IMR-90 (cell line): ENCODE results near the gene CYFIP2. TPM values are rescaled to one million over a fixed set of nuclear protein-coding genes. Genes with fewer than 3 reads are reported as not detected.

Source experiments
- ATAC-seq: fragments of 200-7000 bp; cut with Tn5 transposase; 2 replicates; pipeline ENCODE4 v1.9.1; 2020; ENCODE audit warnings: low read depth, mild to moderate bottlenecking, moderate library complexity
- BruUV-seq: library from RNA; stranded (reverse); fragments of 400-500 nt; replicated peaks from 2 replicates; lab custom pipeline; 2021; lab: Mats Ljungman, UMichigan
- CTCF ChIA-PET: fragments of 300-600 bp; formaldehyde crosslinking; extraction: SDS; loops from one replicate; lab custom pipeline; 2021; ENCODE audit warnings: antibody characterized with exemption; lab: Yijun Ruan, JAX
- POLR2A ChIA-PET: fragments of 300-600 bp; sonication (Branson Sonifier 250); formaldehyde crosslinking; loops from one replicate; lab custom pipeline; 2022; ENCODE audit warnings: antibody characterized with exemption; ENCODE audit not compliant: unreplicated experiment; lab: Charles Lee
- DNase-seq: peaks from one replicate; pipeline ENCODE4 v3.0.0; 2013
- H2AFZ ChIP-seq: replicated peaks from 2 replicates; pipeline ENCODE3; 2013; ENCODE audit warnings: low read length, mild to moderate bottlenecking; ENCODE audit not compliant: poor library complexity
- H2AK5ac ChIP-seq: 2 replicates; pipeline ENCODE4 v1.6.1; 2013; ENCODE audit warnings: low read depth, low read length, inconsistent platforms
- H2AK9ac ChIP-seq: replicated peaks from 2 replicates; pipeline ENCODE3; 2013; ENCODE audit warnings: mild to moderate bottlenecking, low read depth, low read length, moderate library complexity; ENCODE audit not compliant: poor library complexity
- H2BK120ac ChIP-seq: 2 replicates; pipeline ENCODE4 v1.6.1; 2013; ENCODE audit warnings: low read depth, low read length, inconsistent platforms
- H2BK15ac ChIP-seq: 3 replicates; pipeline ENCODE4 v1.6.1; 2013; ENCODE audit warnings: low read depth, low read length, inconsistent platforms
- H2BK20ac ChIP-seq: 2 replicates; pipeline ENCODE4 v1.6.1; 2013; ENCODE audit warnings: low read depth, mild to moderate bottlenecking, inconsistent platforms, low read length, moderate library complexity
- H2BK5ac ChIP-seq: 2 replicates; pipeline ENCODE4 v1.6.1; 2013; ENCODE audit warnings: mild to moderate bottlenecking, low read depth, low read length, inconsistent platforms; ENCODE audit not compliant: poor library complexity, severe bottlenecking
- H3K14ac ChIP-seq: replicated peaks from 2 replicates; pipeline ENCODE4 v1.6.1; 2013; ENCODE audit warnings: low read depth, low read length, inconsistent platforms
- H3K18ac ChIP-seq: 2 replicates; pipeline ENCODE4 v1.6.1; 2013; ENCODE audit warnings: low read depth, low read length, control low read depth
- H3K23ac ChIP-seq: 2 replicates; pipeline ENCODE4 v1.6.1; 2013; ENCODE audit warnings: low read depth, low read length, inconsistent platforms
- H3K27ac ChIP-seq: 2 replicates; pipeline ENCODE4 v1.5.1; 2013; ENCODE audit warnings: mild to moderate bottlenecking, control low read depth, low read length; ENCODE audit not compliant: insufficient read depth
- H3K27me3 ChIP-seq: 2 replicates; pipeline ENCODE4 v1.6.1; 2013; ENCODE audit warnings: low read length; ENCODE audit not compliant: control insufficient read depth, insufficient read depth
- H3K36me3 ChIP-seq: 2 replicates; pipeline ENCODE4 v1.6.1; 2013; ENCODE audit warnings: low read length, mixed read lengths; ENCODE audit not compliant: control insufficient read depth, insufficient read depth
- H3K4ac ChIP-seq: 2 replicates; pipeline ENCODE4 v1.6.1; 2013; ENCODE audit warnings: low read depth, low read length, inconsistent platforms
- H3K4me1 ChIP-seq: 2 replicates; pipeline ENCODE4 v1.6.1; 2013; ENCODE audit warnings: low read length, mixed read lengths; ENCODE audit not compliant: control insufficient read depth, insufficient read depth
- H3K4me2 ChIP-seq: 2 replicates; pipeline ENCODE4 v1.6.1; 2013; ENCODE audit warnings: low read depth, mild to moderate bottlenecking, control low read depth, low read length, moderate library complexity
- H3K4me3 ChIP-seq: 2 replicates; pipeline ENCODE4 v1.5.1; 2013; ENCODE audit warnings: low read depth, mild to moderate bottlenecking, control low read depth, low read length, moderate library complexity; ENCODE audit not compliant: insufficient read depth
- H3K56ac ChIP-seq: 2 replicates; pipeline ENCODE4 v1.6.1; 2013; ENCODE audit warnings: low read length, inconsistent platforms; ENCODE audit not compliant: insufficient read depth; ENCODE audit errors: extremely low read depth
- H3K79me1 ChIP-seq, 2 experiments: 2 replicates each; pipeline ENCODE4 v1.6.1; 2013; ENCODE audit warnings: low read length in 2 of 2, inconsistent platforms in 1 of 2, low read depth in 1 of 2
- H3K9ac ChIP-seq: 2 replicates; pipeline ENCODE4 v1.6.1; 2013; ENCODE audit warnings: low read depth, low read length, control low read depth
- H3K9me1 ChIP-seq: 2 replicates; pipeline ENCODE4 v1.6.1; 2013; ENCODE audit warnings: low read length, inconsistent platforms; ENCODE audit not compliant: insufficient read depth
- H3K9me3 ChIP-seq: 2 replicates; pipeline ENCODE4 v1.6.1; 2013; ENCODE audit warnings: low read length; ENCODE audit not compliant: control insufficient read depth, insufficient read depth
- H4K20me1 ChIP-seq: 2 replicates; pipeline ENCODE4 v1.6.1; 2013; ENCODE audit warnings: low read length, inconsistent platforms; ENCODE audit not compliant: insufficient read depth
- H4K5ac ChIP-seq: 2 replicates; pipeline ENCODE4 v1.6.1; 2013; ENCODE audit warnings: mild to moderate bottlenecking, low read depth, low read length, control low read depth
- H4K8ac ChIP-seq, 2 experiments: 2 replicates each; pipeline ENCODE4 v1.6.1; 2013; ENCODE audit warnings: low read depth in 2 of 2, low read length in 2 of 2, control low read depth in 1 of 2, inconsistent platforms in 1 of 2
- H4K91ac ChIP-seq: 2 replicates; pipeline ENCODE4 v1.6.1; 2013; ENCODE audit warnings: low read depth, low read length, inconsistent platforms; ENCODE audit not compliant: insufficient read depth
- BHLHE40 ChIP-seq: fragments of 150-350 bp; IDR thresholded peaks from 2 replicates; pipeline ENCODE4 v1.6.1; 2016; ENCODE audit warnings: mild to moderate bottlenecking, low read depth, low read length
- CEBPB ChIP-seq: IDR thresholded peaks from 2 replicates; pipeline ENCODE4 v1.6.1; 2012; ENCODE audit warnings: low read depth, low read length, improper control_type of control experiment
- CHD1 ChIP-seq: IDR thresholded peaks from 2 replicates; pipeline ENCODE4 v1.6.1; 2012; ENCODE audit warnings: low read depth, low read length, improper control_type of control experiment
- CTCF ChIP-seq: conservative IDR thresholded peaks from 2 replicates; pipeline ENCODE4 v1.5.1; 2012; ENCODE audit warnings: mild to moderate bottlenecking, low read depth, low read length, improper control_type of control experiment
- ELK1 ChIP-seq: fragments of 150-350 bp; IDR thresholded peaks from 2 replicates; pipeline ENCODE4 v1.6.1; 2016; ENCODE audit warnings: low read depth, mild to moderate bottlenecking, low read length, moderate library complexity, borderline replicate concordance
- FOS ChIP-seq: fragments of 150-350 bp; IDR thresholded peaks from 2 replicates; pipeline ENCODE4 v1.6.1; 2016; ENCODE audit warnings: low read depth, low read length
- MAFK ChIP-seq: IDR thresholded peaks from 2 replicates; pipeline ENCODE4 v1.6.1; 2012; ENCODE audit warnings: low read depth, low read length, improper control_type of control experiment
- MAZ ChIP-seq: IDR thresholded peaks from 2 replicates; pipeline ENCODE4 v1.6.1; 2012; ENCODE audit warnings: low read depth, mild to moderate bottlenecking, low read length, improper control_type of control experiment, moderate library complexity, borderline replicate concordance
- MXI1 ChIP-seq: IDR thresholded peaks from 2 replicates; pipeline ENCODE4 v1.6.1; 2012; ENCODE audit warnings: low read depth, mild to moderate bottlenecking, low read length, moderate library complexity, borderline replicate concordance
- NFE2L2 ChIP-seq: fragments of 150-350 bp; IDR thresholded peaks from 2 replicates; pipeline ENCODE4 v1.6.1; 2016; ENCODE audit warnings: low read depth, mild to moderate bottlenecking, low read length
- POLR2A ChIP-seq: IDR thresholded peaks from 2 replicates; pipeline ENCODE4 v1.6.1; 2012; ENCODE audit warnings: mild to moderate bottlenecking, low read depth, low read length
- RAD21 ChIP-seq: IDR thresholded peaks from 2 replicates; pipeline ENCODE4 v1.6.1; 2012; ENCODE audit warnings: low read length, improper control_type of control experiment
- RCOR1 ChIP-seq: IDR thresholded peaks from 2 replicates; pipeline ENCODE4 v1.6.1; 2012; ENCODE audit warnings: mild to moderate bottlenecking, low read length, improper control_type of control experiment; ENCODE audit not compliant: insufficient replicate concordance
- RFX5 ChIP-seq: IDR thresholded peaks from 2 replicates; pipeline ENCODE4 v1.8.0; 2012; ENCODE audit warnings: low read depth, mild to moderate bottlenecking, low read length, moderate library complexity
- SMC3 ChIP-seq: fragments of 150-350 bp; IDR thresholded peaks from 2 replicates; pipeline ENCODE4 v1.6.1; 2016; ENCODE audit warnings: low read depth, mild to moderate bottlenecking, antibody characterized with exemption, low read length, moderate library complexity
- USF2 ChIP-seq: fragments of 150-350 bp; IDR thresholded peaks from 2 replicates; pipeline ENCODE4 v1.6.1; 2017; ENCODE audit warnings: mild to moderate bottlenecking, antibody characterized with exemption, low read length, low read depth
- WGBS, 2 experiments: methylation state at CpG; one replicate each; pipeline versions ENCODE4 v1.1.5 to v1.1.7; 2013; ENCODE audit warnings: missing lambda C conversion rate in 2 of 2; ENCODE audit not compliant: insufficient read length in 1 of 2; ENCODE audit errors: extremely low coverage in 2 of 2; 5-methylcytosine and 5-hydroxymethylcytosine counted together
- dilution Hi-C: fragments of 300-500 bp; cut with HindIII; formaldehyde crosslinking; loops from one replicate; pipeline ENCODE4 v1.14.3; 2018; ENCODE audit warnings: low sequenced_read_pairs; ENCODE audit not compliant: unreplicated experiment
- in situ Hi-C: fragments of 300-500 bp; cut with MboI; formaldehyde crosslinking; loops from 3 replicates; pipeline ENCODE4 v1.14.3; 2019; ENCODE audit warnings: low sequenced_read_pairs, inconsistent platforms, mixed read lengths
- intact Hi-C: fragments of 100-400 bp; cut with micrococcal nuclease; formaldehyde crosslinking; loops from 2 replicates; pipeline ENCODE4 v1.10.0; 2022
- polyA plus RNA-seq, 3 experiments: library from polyadenylated mRNA; depleted of rRNA; stranded (reverse); fragments of >200 nt; gene quantifications; 2 replicates each; pipeline ENCODE4 v1.2.3, GENCODE V29; 2012; ENCODE audit warnings: low replicate concordance in 1 of 3
- total RNA-seq: library from RNA; depleted of rRNA; stranded (reverse); fragments of >200 nt; gene quantifications from 2 replicates; pipeline ENCODE4 v1.2.3, GENCODE V29; 2012

CYFIP2 gene
- total and polyA plus RNA-seq, 2 of the 4 experiments (the other 2 are of a cell fraction), result 6.8 to 13.4 TPM

DNA sequence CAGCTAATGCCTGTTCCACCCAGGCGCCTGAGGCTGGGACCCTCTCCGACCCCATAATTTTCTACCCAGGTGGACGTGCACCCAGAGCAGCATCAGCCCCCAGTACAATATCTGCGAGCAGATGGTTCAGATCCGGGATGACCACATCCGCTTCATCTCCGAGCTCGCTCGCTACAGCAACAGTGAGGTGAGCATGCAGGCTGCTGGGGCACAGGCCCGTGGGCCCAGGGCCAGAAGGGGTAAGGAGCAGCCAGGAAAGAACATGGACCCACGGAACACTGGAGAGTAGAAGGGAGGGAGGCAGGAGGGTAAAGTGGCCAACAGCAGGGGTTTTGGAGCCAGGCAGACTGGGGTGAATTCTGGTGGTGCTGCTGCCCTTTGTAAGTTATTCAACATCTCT is 45.7 kb downstream of the CYFIP2 start:
- H3K27ac ChIP-seq, result no peak overlapping the region
- H2AFZ ChIP-seq, result no peak overlapping the region
- CTCF ChIA-PET, result no interaction called here
- no peak overlapping the region for H3K4me2 ChIP-seq
- no peak overlapping the region for H3K4ac ChIP-seq
- no peak overlapping the region for H3K9ac ChIP-seq
- H4K91ac ChIP-seq, result no peak overlapping the region
- no peak overlapping the region for H3K4me3 ChIP-seq
- H3K36me3 ChIP-seq, result no peaks in the 10 kb centered on the region
- H3K79me1 ChIP-seq, result no peaks in the 10 kb centered on the region
- H3K56ac ChIP-seq, result no peak overlapping the region
- H4K20me1 ChIP-seq, result no peaks in the 10 kb centered on the region
- H2BK15ac ChIP-seq, result no peak overlapping the region
- POLR2A ChIA-PET, result no interaction called here
- H3K27me3 ChIP-seq, result no peaks in the 10 kb centered on the region; the same call in none of the 2 replicates
- H2BK5ac ChIP-seq, result no peak overlapping the region
- DNase-seq, result no peak
- TF ChIP-seq MXI1, result no peak
- TF ChIP-seq CEBPB, result no peak
- TF ChIP-seq MAZ, result no peak
- no peak for TF ChIP-seq CHD1
- TF ChIP-seq NFE2L2, result no peak
- TF ChIP-seq SMC3, result no peak
- no peak for TF ChIP-seq ELK1
- TF ChIP-seq RFX5, result no peak
- no peak for TF ChIP-seq RAD21
- no peak for TF ChIP-seq RCOR1
- TF ChIP-seq CTCF, result no peak
- TF ChIP-seq FOS, result no peak
- TF ChIP-seq POLR2A, result no peak
- TF ChIP-seq MAFK, result no peak
- no peak for TF ChIP-seq BHLHE40
- no peak for TF ChIP-seq USF2
- no peak overlapping the region for H3K14ac ChIP-seq
- no peaks in the 10 kb centered on the region for H3K9me3 ChIP-seq
- no peak overlapping the region for H2AK5ac ChIP-seq
- no peak overlapping the region for H2BK120ac ChIP-seq
- no peak overlapping the region for H4K8ac ChIP-seq
- intact Hi-C loops, result no loop called here
- 100% methylated on average over 1 of the region's 11 CpGs; no CpG with 5 or more reads in 1 of the 2 experiments for WGBS, 2 experiments
- no peaks in the 10 kb centered on the region for H3K9me1 ChIP-seq
- H3K4me1 ChIP-seq, result no peaks in the 10 kb centered on the region
- in situ Hi-C loops, result loop anchor here (10.0 kb wide), 1 partner anchor 167 kb away; the partner anchor contains the start of gene MED7
- H3K23ac ChIP-seq, result no peak overlapping the region
- no TSS peak for BruUV-seq
- H2AK9ac ChIP-seq, result no peak overlapping the region
- H2BK20ac ChIP-seq, result no peak overlapping the region
- ATAC-seq, result no peak
- dilution Hi-C loops, result no loop called here
- no peak overlapping the region for H4K5ac ChIP-seq
- H3K18ac ChIP-seq, result no peak overlapping the region
